GM23248 (cell line): Measurements from ENCODE around the gene PLAGL2.

Experiments used
- EZH2 ChIP-seq: fragments of 200-600 bp; sonication (generic); IDR thresholded peaks from 2 replicates; pipeline ENCODE4 v1.6.1; 2018; ENCODE audit warnings: antibody characterized with exemption, mild to moderate bottlenecking; ENCODE audit not compliant: insufficient read depth, poor library complexity, severe bottlenecking
- EZH2phosphoT487 ChIP-seq: fragments of 200-600 bp; sonication (generic); IDR thresholded peaks from 2 replicates; pipeline ENCODE4 v1.6.1; 2018; ENCODE audit warnings: antibody characterized with exemption, moderate library complexity, mild to moderate bottlenecking, low read depth; ENCODE audit not compliant: insufficient read depth

DNA sequence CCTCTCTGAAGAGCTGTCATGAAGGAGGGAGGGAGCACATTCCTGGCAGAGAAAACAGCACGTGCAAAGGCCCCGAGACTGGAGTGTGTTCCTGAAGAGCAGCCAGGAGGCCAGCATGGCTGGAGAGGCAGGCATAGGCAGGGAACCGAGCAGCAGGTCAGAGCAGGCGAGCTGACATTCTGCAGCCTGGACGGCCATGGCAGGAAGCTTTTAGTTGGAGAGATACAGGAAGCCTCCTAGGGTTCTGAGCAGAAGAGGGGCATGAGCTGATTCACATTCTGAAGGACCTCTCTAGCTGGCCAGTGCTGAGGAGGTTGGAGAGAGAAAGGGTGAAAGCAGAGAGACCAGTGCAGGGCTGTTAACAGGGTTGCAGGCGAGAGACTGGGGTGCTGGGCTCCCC is 29.9 kb upstream of the PLAGL2 start:
- TF ChIP-seq EZH2phosphoT487 (no peak), EZH2 (no peak)
